Smooth muscle cell (in vitro differentiated cells): Measurements from ENCODE around the gene UBE2QL1. TPM values are rescaled to one million over a fixed set of nuclear protein-coding genes. Genes with fewer than 3 reads are reported as not detected.

Experiments used
- DNase-seq: peaks from one replicate; lab custom pipeline; 2025; ENCODE audit not compliant: unreplicated experiment; lab: John Stamatoyannopoulos, UW
- H2AFZ ChIP-seq: fragments of 200-600 bp; sonication (generic); 2 replicates; pipeline ENCODE4 v1.6.0; 2016; ENCODE audit warnings: antibody characterized with exemption, low read depth, mild to moderate bottlenecking
- H3F3A ChIP-seq: fragments of 200-600 bp; sonication (generic); 2 replicates; pipeline ENCODE4 v1.6.0; 2017; ENCODE audit warnings: antibody characterized with exemption, low read depth
- H3K27ac ChIP-seq: fragments of 200-600 bp; sonication (generic); 2 replicates; pipeline ENCODE4 v1.5.1; 2016; ENCODE audit warnings: low read depth, mild to moderate bottlenecking
- H3K27me3 ChIP-seq: fragments of 200-600 bp; sonication (generic); 2 replicates; pipeline ENCODE4 v1.6.1; 2016; ENCODE audit warnings: low read depth, mild to moderate bottlenecking
- H3K36me3 ChIP-seq: fragments of 200-600 bp; sonication (generic); 2 replicates; pipeline ENCODE4 v1.5.1; 2016; ENCODE audit warnings: low read depth
- H3K4me1 ChIP-seq: fragments of 200-600 bp; sonication (generic); 2 replicates; pipeline ENCODE4 v1.5.1; 2016; ENCODE audit warnings: low read depth
- H3K4me2 ChIP-seq: fragments of 200-600 bp; sonication (generic); 2 replicates; pipeline ENCODE4 v1.6.0; 2016; ENCODE audit warnings: mild to moderate bottlenecking
- H3K4me3 ChIP-seq: fragments of 200-600 bp; sonication (generic); 2 replicates; pipeline ENCODE4 v1.5.1; 2016; ENCODE audit warnings: mild to moderate bottlenecking
- H3K79me2 ChIP-seq: fragments of 200-600 bp; sonication (generic); 2 replicates; pipeline ENCODE4 v1.6.0; 2016; ENCODE audit warnings: low read depth, mild to moderate bottlenecking
- H3K9ac ChIP-seq: fragments of 200-600 bp; sonication (generic); 2 replicates; pipeline ENCODE4 v1.6.0; 2016; ENCODE audit warnings: low read depth
- H3K9me3 ChIP-seq: fragments of 200-600 bp; sonication (generic); replicated peaks from 2 replicates; pipeline ENCODE4 v1.5.1; 2016; ENCODE audit warnings: low read depth
- H4K20me1 ChIP-seq: fragments of 200-600 bp; sonication (generic); 2 replicates; pipeline ENCODE4 v1.6.0; 2016; ENCODE audit warnings: low read depth
- whole genome bisulfite sequencing: methylation state at CpG from one replicate; pipeline ENCODE4 v1.1.7; 2016; ENCODE audit warnings: low lambda C conversion rate; 5-methylcytosine and 5-hydroxymethylcytosine counted together
- polyA plus RNA-seq: library from polyadenylated mRNA; unstranded; fragments of >200 nt; fragmentation: Nextera tagmentation; extraction: Ambion mirVana; gene quantifications from 2 replicates; pipeline ENCODE4 v1.2.1, GENCODE V29; 2016
- total RNA-seq: library from RNA; depleted of rRNA; stranded (reverse); fragments of >200 nt; gene quantifications from 2 replicates; pipeline ENCODE4 v1.2.3, GENCODE V29; 2014
- TF ChIP-seq, protein P1 (sequence below): fragments of 200-600 bp; sonication (generic); IDR thresholded peaks from 2 replicates; pipeline ENCODE4 v1.5.1; 2017; ENCODE audit warnings: borderline replicate concordance, mild to moderate bottlenecking, antibody characterized with exemption; ENCODE audit not compliant: insufficient read depth, poor library complexity, severe bottlenecking

The UBE2QL1 gene
- total and polyA plus RNA-seq, 2 experiments from 2014 or later, result 1.2 to 1.3 TPM

DNA sequence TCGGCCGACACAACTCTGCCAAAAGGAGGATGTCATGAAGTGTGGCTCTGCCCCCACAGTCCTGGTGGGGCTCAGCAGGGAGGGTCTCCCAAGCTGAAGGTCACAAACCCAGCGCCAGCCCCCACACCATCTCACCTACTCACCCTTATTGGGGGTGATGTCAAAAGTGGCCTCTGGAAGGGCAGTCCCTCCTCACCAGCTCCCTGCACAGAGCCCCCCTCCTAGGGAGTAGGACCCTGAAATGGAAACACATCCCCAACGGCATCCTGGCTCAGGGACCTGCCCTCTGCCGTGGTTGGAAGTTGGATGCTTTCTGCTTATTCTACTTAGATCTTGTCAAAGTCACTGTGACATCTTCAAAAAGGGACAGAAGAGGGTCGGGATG is 94.7 kb downstream of the UBE2QL1 start:
- H3K27ac ChIP-seq, result no peak overlapping the region
- H3K4me3 ChIP-seq, result no peak overlapping the region
- no peaks in the 10 kb centered on the region for H3K4me1 ChIP-seq
- H3K9ac ChIP-seq, result no peak overlapping the region
- H4K20me1 ChIP-seq, result no peaks in the 10 kb centered on the region
- H3K4me2 ChIP-seq, result no peak overlapping the region
- no peaks in the 10 kb centered on the region for H3K9me3 ChIP-seq
- H3F3A ChIP-seq, result no peaks in the 10 kb centered on the region
- H3K79me2 ChIP-seq, result no peaks in the 10 kb centered on the region
- no peaks in the 10 kb centered on the region for H3K27me3 ChIP-seq
- 75% methylated on average over 6 of the region's 6 CpGs for WGBS
- DNase-seq, result no peak
- TF ChIP-seq, protein P1, sequence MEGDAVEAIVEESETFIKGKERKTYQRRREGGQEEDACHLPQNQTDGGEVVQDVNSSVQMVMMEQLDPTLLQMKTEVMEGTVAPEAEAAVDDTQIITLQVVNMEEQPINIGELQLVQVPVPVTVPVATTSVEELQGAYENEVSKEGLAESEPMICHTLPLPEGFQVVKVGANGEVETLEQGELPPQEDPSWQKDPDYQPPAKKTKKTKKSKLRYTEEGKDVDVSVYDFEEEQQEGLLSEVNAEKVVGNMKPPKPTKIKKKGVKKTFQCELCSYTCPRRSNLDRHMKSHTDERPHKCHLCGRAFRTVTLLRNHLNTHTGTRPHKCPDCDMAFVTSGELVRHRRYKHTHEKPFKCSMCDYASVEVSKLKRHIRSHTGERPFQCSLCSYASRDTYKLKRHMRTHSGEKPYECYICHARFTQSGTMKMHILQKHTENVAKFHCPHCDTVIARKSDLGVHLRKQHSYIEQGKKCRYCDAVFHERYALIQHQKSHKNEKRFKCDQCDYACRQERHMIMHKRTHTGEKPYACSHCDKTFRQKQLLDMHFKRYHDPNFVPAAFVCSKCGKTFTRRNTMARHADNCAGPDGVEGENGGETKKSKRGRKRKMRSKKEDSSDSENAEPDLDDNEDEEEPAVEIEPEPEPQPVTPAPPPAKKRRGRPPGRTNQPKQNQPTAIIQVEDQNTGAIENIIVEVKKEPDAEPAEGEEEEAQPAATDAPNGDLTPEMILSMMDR, result no peak
- H2AFZ ChIP-seq, result no peak overlapping the region
- no peaks in the 10 kb centered on the region for H3K36me3 ChIP-seq

DNA sequence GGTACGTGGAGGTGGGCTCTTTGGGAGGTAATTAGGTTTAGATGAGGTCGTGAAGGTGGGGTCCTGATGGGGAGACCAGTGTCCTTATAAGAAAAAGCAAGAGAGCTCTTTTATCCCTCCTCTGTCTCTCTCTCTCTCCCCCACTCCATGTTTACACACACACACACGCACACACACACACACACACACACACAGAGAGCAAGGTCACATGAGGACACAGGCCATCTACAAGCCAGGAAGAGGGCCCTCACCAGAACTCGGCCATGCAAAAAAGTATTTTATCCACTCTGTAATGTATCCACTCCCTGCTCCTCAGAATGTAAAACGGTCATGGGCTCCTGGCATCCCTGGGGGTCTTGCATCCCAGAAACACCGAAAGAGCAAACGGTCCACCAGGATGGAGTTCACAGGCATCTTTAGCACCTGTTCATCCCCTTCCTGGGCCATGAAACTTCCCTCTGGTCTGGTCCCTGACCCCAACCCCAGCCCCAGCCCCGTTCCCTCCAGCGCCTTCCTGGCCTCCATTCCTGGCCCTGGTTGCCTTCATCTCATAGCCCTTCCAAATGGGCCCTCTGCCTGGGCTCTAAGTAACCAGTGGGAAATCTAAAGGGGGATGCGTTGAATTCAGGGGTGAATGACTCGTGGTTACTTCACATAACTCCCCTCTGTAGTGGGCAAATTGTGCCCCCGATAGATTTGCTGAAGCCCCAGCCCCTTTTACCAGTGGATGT is 95.3 kb downstream of the UBE2QL1 start:
- H3K4me3 ChIP-seq, result no peak overlapping the region
- DNase-seq, result no peak
- TF ChIP-seq, protein P1, result no peak
- no peak overlapping the region for H3K9ac ChIP-seq
- no peaks in the 10 kb centered on the region for H3K27me3 ChIP-seq
- no peaks in the 10 kb centered on the region for H3K9me3 ChIP-seq
- 88% methylated on average over 11 of the region's 12 CpGs for WGBS
- no peaks in the 10 kb centered on the region for H4K20me1 ChIP-seq
- no peak overlapping the region for H3K4me2 ChIP-seq
- H3K79me2 ChIP-seq, result no peaks in the 10 kb centered on the region
- H3K36me3 ChIP-seq, result no peaks in the 10 kb centered on the region
- H3K4me1 ChIP-seq, result no peaks in the 10 kb centered on the region
- H3K27ac ChIP-seq, result no peak overlapping the region
- H3F3A ChIP-seq, result no peaks in the 10 kb centered on the region
- H2AFZ ChIP-seq, result no peak overlapping the region

Other genes starting within 250 kb of the UBE2QL1 start
- gene MED10, start 70.3 kb upstream of the UBE2QL1 start, total RNA-seq, result 23.0 and 28.6 TPM in 2 replicates
- gene MED10, start 70.3 kb upstream of the UBE2QL1 start, polyA plus RNA-seq, result 96.2 and 124 TPM in 2 replicates
- 29.3 and 33.6 TPM in 2 replicates for gene NSUN2, start 184.2 kb downstream of the UBE2QL1 start, total RNA-seq
- 34.4 and 58.3 TPM in 2 replicates for gene NSUN2, start 184.2 kb downstream of the UBE2QL1 start, polyA plus RNA-seq
- 17.1 and 20.4 TPM in 2 replicates for gene SRD5A1, start 184.6 kb downstream of the UBE2QL1 start, total RNA-seq
- 23.5 and 26.3 TPM in 2 replicates for gene SRD5A1, start 184.6 kb downstream of the UBE2QL1 start, polyA plus RNA-seq